ENCODE results near the gene AVPR1B.

GRCh38 chr1:206062464-206062863 is 54.7 kb downstream of the AVPR1B start:
- TF ChIP-seq CTCF (conservative IDR thresholded peaks at IDR 0.05), result no peak
- no peak for TF ChIP-seq ZFX (IDR thresholded peaks at IDR 0.05)

Data from C4-2B (cell line).